ENCODE results near the gene ZNF766. TPM values are rescaled to one million over a fixed set of nuclear protein-coding genes. Genes with fewer than 3 reads are reported as not detected.

Gene ZNF766
- total and polyA plus RNA-seq, 2 of the 8 experiments (the other 6 are each of a cell fraction or from before 2014, with no cell fraction given): 8.3 to 31.9 TPM

- Histone ChIP-seq H2BK120ac (replicated peaks; ENCODE audit: low read depth, low read length) (peak within 1 kb of the TSS; percentile 47), H3K4ac (replicated peaks; ENCODE audit: insufficient read length, low read depth, low read length) (peak within 1 kb of the TSS; percentile 87), H3K4me2 (ENCODE audit: insufficient read depth in 1 of 2, low read depth in 2 of 2, low read length in 2 of 2) (peak within 1 kb of the TSS; percentile 74 to 97), H3K79me2 (ENCODE audit: control insufficient read depth in 1 of 2, insufficient read depth in 2 of 2, low read length in 2 of 2) (peaks cover 0 to 7% of the 10 kb centered on the region in 2 experiments; a peak in 2 of 4 replicates), H3K27me3 (replicated peaks in 1 of 4; ENCODE audit: control insufficient read depth in 3 of 4, extremely low read depth in 1 of 4, insufficient read depth in 3 of 4, low read length in 3 of 4) (no peaks in the 10 kb centered on the region), H3K27ac (ENCODE audit: low read depth, low read length) (peak within 1 kb of the TSS; percentile 49; the same call in 1 of the 2 replicates), H2BK15ac (ENCODE audit: low read length) (no peak within 1 kb of the TSS), H2AFZ (ENCODE audit: low read length) (peak within 1 kb of the TSS; percentile 93), H2BK20ac (ENCODE audit: low read length) (no peak within 1 kb of the TSS), H4K5ac (ENCODE audit: insufficient read length, low read depth, low read length) (peak within 1 kb of the TSS; percentile 0), H3K4me1 (replicated peaks in 1 of 4; ENCODE audit: control insufficient read depth in 3 of 4, insufficient read depth in 4 of 4, low read length in 3 of 4) (no peaks in the 10 kb centered on the region; a peak in 2 of 7 replicates), H3K23ac (ENCODE audit: insufficient read length) (no peak within 1 kb of the TSS), H4K91ac (replicated peaks; ENCODE audit: insufficient read length, low read length) (peak within 1 kb of the TSS; percentile 83), H3K36me3 (ENCODE audit: control insufficient read depth in 2 of 4, insufficient read depth in 4 of 4, low read length in 3 of 4) (peaks cover 4 to 28% (median 18%) of the 10 kb centered on the region in 4 experiments; a peak in 6 of 8 replicates), H2BK5ac (ENCODE audit: low read depth, low read length) (no peak within 1 kb of the TSS; the same call in 1 of the 2 replicates), H4K20me1 (replicated peaks in 1 of 2; ENCODE audit: control insufficient read depth in 1 of 2, insufficient read depth in 2 of 2, low read length in 2 of 2) (peaks cover 0 to 2% of the 10 kb centered on the region in 2 experiments), H3K9me3 (ENCODE audit: insufficient read depth in 2 of 2, low read depth in 1 of 2, low read length in 1 of 2) (0 out of 4 replicates have a peak, but pooled peaks cover 0 to 2% of the 10 kb centered on the region in 2 experiments), H3K23me2 (ENCODE audit: low read depth, low read length) (peaks cover 9% of the 10 kb centered on the region; the same call in 1 of the 2 replicates), H2AK5ac (ENCODE audit: low read depth, low read length) (no peak within 1 kb of the TSS), H3K4me3 (ENCODE audit: extremely low read depth in 1 of 4, insufficient read depth in 2 of 4, low read depth in 3 of 4, low read length in 4 of 4) (peak within 1 kb of the TSS; percentile 85 to 98 (median 94)), H3K18ac (ENCODE audit: extremely low read depth, low read length) (peak within 1 kb of the TSS; percentile 2; the same call in 1 of the 2 replicates), H3K79me1 (ENCODE audit: low read depth, low read length) (peaks cover 3% of the 10 kb centered on the region; the same call in 1 of the 2 replicates), H4K8ac (ENCODE audit: extremely low read depth, insufficient read depth, low read length) (peak within 1 kb of the TSS; percentile 60), H3K9ac (replicated peaks in 1 of 4; ENCODE audit: extremely low read depth in 1 of 4, low read depth in 3 of 4, low read length in 3 of 4) (peak within 1 kb of the TSS; percentile 52 to 92 (median 78)), H2BK12ac (ENCODE audit: low read depth, low read length) (0 out of 2 replicates have a peak within 1 kb of the TSS, but pooled peaks have one; percentile 27), H3K56ac (replicated peaks; ENCODE audit: insufficient read length, low read depth, low read length) (peak within 1 kb of the TSS; percentile 43), H3K14ac (ENCODE audit: insufficient read length) (no peak within 1 kb of the TSS)
- no peak for FAIRE-seq
- peak; percentile 19 to 72 for DNase-seq (ENCODE audit: low read depth in 1 of 2, low spot score in 2 of 2)
- POLR2A ChIA-PET (ENCODE audit: partially characterized antibody): interaction anchor here (1.1 to 1.6 kb wide), 2 partner anchors 16 to 156 kb away, joined by 3 to 4 read pairs; partner anchors contain the start of gene ZNF578
- 5% methylated on average over 48 of the region's 75 CpGs; no CpG with 5 or more reads in 1 of the 2 experiments for WGBS, 2 experiments (ENCODE audit: extremely low coverage in 1 of 2, insufficient coverage in 1 of 2, insufficient read length in 1 of 2, insufficient replicate concordance in 2 of 2, low coverage in 1 of 2, low lambda C conversion rate in 2 of 2, missing lambda C conversion rate in 1 of 2)
- CTCF ChIA-PET (ENCODE audit: partially characterized antibody): interaction anchor here (1.2 kb wide), 1 partner anchor 19 kb away, joined by 3 read pairs; no protein-coding TSS in a partner anchor
- no peak for TF ChIP-seq CBX5 (IDR thresholded peaks at IDR 0.05; ENCODE audit: low read depth, low read length)
- peak; percentile 85 for TF ChIP-seq PHF8 (conservative IDR thresholded peaks at IDR 0.05; ENCODE audit: low read depth, low read length)
- 0 out of 2 replicates have a peak, but pooled peaks have one; percentile 7 for TF ChIP-seq TBP (IDR thresholded peaks at IDR 0.05; ENCODE audit: low read depth, low read length)
- 0 out of 2 replicates have a peak, but pooled peaks have one; percentile 41 for TF ChIP-seq SP1 (IDR thresholded peaks at IDR 0.05; ENCODE audit: low read depth, low read length)
- TF ChIP-seq E2F6 (IDR thresholded peaks at IDR 0.05): peak; percentile 4
- peak; percentile 58; the same call in 1 of the 2 replicates for TF ChIP-seq EGR1 (IDR thresholded peaks at IDR 0.05; ENCODE audit: borderline replicate concordance, low read depth, low read length)
- no peak for TF ChIP-seq BRCA1 (IDR thresholded peaks at IDR 0.05; ENCODE audit: low read depth, low read length)
- peak; percentile 23; the same call in 1 of the 2 replicates for TF ChIP-seq BACH1 (IDR thresholded peaks at IDR 0.05; ENCODE audit: low read length)
- no peak for TF ChIP-seq GTF2F1 (IDR thresholded peaks at IDR 0.05; ENCODE audit: borderline replicate concordance, low read depth, low read length)
- TF ChIP-seq TAF1 (IDR thresholded peaks at IDR 0.05; ENCODE audit: low read depth, low read length): peak; percentile 64; the same call in 1 of the 2 replicates
Observed at GRCh38 chr19:52296773-52297600, 27.6 kb downstream of the ZNF766 start, which contains the start of gene ZNF480. ZNF480 (plus strand) TSS chr19:52297169; CDS start chr19:52300413, 3,244 bp downstream.

All from H1 (cell line).